Measurements from ENCODE around the gene RGCC.

- no peak for TF ChIP-seq TCF7L2 (IDR thresholded peaks at IDR 0.05; ENCODE audit: borderline replicate concordance, low read depth, low read length)
- TF ChIP-seq ZNF514 (tag by site-specific recombination; IDR thresholded peaks at IDR 0.05) = no peak
- no peak for TF ChIP-seq REST (tag by site-specific recombination; IDR thresholded peaks at IDR 0.05)
- TF ChIP-seq ZNF513 (tag by site-specific recombination; IDR thresholded peaks at IDR 0.05) = no peak
Measured at GRCh38 chr13:41520016-41520659, 62.8 kb downstream of the RGCC start.

Measured in HEK293 (cell line).